AG04449 (cell line): ENCODE measurements around the gene SLC13A2.

Experiments used
- CTCF ChIA-PET: fragments of 350-600 bp; formaldehyde crosslinking; extraction: SDS; loops from one replicate; lab custom pipeline; 2021; ENCODE audit warnings: antibody characterized with exemption; lab: Yijun Ruan, JAX
- POLR2A ChIA-PET: fragments of 400-600, 350-600 bp; formaldehyde crosslinking; extraction: SDS; loops from one replicate; lab custom pipeline; 2020; ENCODE audit warnings: antibody characterized with exemption, inconsistent platforms; lab: Yijun Ruan, JAX
- DNase-seq: peaks from one replicate; pipeline ENCODE4 v3.0.0-alpha.2; 2010; ENCODE audit warnings: low read depth, low spot score
- H3K4me3 ChIP-seq: 2 replicates; pipeline ENCODE4 v1.5.1; 2011; ENCODE audit warnings: low read depth, mild to moderate bottlenecking, control low read depth, low read length
- TF ChIP-seq, protein P1 (sequence below): IDR thresholded peaks from one replicate; pipeline ENCODE4 v1.5.1; 2011; ENCODE audit warnings: mild to moderate bottlenecking, moderate library complexity, low read length, control low read depth, inconsistent platforms; ENCODE audit not compliant: insufficient read depth; ENCODE audit errors: missing control alignments

SLC13A2 gene

DNA sequence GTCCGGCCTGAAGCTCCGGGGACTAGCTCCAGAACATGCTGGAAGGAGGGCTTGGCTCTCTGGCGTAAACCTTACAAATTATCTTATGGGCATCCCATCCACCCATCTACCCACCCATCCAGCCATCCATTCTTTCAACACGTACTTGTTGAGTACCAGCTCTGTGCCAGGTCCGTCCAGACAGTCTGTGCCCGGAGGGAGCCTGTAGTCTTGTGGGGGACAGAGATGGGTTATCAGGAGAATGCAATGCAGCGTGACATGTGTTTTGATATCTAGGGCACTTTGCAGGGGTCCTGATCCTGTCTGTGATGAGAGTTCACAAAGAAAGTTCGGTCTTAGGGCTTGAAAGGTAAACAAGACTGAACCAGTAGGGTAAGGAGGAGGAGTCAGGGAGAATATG lies 4.1 kb upstream of the SLC13A2 start:
- ChIA-PET POLR2A (no interaction called here), CTCF (interaction anchor here (1.0 kb wide), 1 partner anchor 143 kb away, joined by 3 read pairs; no protein-coding TSS in a partner anchor)
- no peak overlapping the region for H3K4me3 ChIP-seq
- DNase-seq: no peak
- TF ChIP-seq, protein P1, sequence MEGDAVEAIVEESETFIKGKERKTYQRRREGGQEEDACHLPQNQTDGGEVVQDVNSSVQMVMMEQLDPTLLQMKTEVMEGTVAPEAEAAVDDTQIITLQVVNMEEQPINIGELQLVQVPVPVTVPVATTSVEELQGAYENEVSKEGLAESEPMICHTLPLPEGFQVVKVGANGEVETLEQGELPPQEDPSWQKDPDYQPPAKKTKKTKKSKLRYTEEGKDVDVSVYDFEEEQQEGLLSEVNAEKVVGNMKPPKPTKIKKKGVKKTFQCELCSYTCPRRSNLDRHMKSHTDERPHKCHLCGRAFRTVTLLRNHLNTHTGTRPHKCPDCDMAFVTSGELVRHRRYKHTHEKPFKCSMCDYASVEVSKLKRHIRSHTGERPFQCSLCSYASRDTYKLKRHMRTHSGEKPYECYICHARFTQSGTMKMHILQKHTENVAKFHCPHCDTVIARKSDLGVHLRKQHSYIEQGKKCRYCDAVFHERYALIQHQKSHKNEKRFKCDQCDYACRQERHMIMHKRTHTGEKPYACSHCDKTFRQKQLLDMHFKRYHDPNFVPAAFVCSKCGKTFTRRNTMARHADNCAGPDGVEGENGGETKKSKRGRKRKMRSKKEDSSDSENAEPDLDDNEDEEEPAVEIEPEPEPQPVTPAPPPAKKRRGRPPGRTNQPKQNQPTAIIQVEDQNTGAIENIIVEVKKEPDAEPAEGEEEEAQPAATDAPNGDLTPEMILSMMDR: no peak

DNA sequence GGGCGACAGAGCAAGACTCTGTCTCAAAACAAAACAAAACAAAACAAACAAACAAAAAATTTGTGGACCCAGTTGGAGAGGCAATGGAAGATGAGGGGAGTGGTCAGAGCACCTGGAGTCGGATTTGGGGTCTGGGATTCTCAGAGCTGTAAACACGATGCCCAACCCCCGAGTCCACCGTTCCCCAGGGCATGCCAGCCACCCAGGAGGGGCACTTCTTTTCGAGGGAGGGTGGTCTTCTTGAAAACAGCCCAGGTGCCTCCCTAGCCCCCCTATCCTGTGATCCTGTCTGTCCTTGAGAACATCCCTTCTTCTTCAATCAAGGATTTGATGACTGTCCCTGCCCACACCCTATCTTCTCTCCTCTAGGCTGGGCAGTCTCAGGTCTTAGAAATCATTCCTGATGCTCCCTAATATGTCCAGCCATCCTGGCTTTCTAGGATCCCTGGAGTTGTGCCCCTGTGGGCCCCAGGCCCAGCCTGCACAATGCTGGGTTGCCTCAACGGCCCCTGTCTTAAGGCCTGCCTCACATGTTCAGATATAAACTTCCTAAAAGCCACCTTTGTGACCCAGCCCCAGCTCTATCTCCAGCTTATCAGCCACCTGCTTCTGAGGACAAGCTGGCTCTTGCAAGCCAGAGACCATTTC lies 3.1 kb upstream of the SLC13A2 start:
- CTCF ChIA-PET: no interaction called here
- no peak for DNase-seq
- POLR2A ChIA-PET: no interaction called here
- no peak overlapping the region for H3K4me3 ChIP-seq
- TF ChIP-seq, protein P1: no peak

DNA sequence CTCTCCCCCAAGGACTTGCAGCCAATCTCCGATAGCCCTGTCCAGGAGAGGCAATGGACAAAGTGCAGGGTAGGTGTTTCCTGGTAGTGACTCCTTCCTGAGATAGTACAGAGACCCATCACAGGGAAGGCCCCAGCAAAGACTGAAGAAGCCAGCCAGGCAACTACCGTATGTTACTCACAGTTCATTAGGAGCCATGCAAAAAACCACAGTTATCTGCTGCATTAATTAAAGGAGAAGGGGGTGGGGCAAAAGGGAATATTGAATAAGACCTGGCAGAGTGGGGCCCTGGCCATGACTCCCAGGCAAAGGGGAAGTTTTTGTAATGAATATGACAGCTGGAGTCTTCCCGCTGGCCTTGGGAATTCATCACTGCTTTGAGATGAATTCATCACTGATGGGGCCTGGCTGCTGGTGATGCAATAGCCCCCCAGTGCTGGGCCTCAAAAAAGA lies 2.5 kb upstream of the SLC13A2 start:
- CTCF ChIA-PET: interaction anchor here (2.3 kb wide), 1 partner anchor 54 kb away, joined by 7 read pairs; no protein-coding TSS in a partner anchor
- DNase-seq: no peak
- no peak overlapping the region for H3K4me3 ChIP-seq
- POLR2A ChIA-PET: no interaction called here
- TF ChIP-seq, protein P1: no peak

DNA sequence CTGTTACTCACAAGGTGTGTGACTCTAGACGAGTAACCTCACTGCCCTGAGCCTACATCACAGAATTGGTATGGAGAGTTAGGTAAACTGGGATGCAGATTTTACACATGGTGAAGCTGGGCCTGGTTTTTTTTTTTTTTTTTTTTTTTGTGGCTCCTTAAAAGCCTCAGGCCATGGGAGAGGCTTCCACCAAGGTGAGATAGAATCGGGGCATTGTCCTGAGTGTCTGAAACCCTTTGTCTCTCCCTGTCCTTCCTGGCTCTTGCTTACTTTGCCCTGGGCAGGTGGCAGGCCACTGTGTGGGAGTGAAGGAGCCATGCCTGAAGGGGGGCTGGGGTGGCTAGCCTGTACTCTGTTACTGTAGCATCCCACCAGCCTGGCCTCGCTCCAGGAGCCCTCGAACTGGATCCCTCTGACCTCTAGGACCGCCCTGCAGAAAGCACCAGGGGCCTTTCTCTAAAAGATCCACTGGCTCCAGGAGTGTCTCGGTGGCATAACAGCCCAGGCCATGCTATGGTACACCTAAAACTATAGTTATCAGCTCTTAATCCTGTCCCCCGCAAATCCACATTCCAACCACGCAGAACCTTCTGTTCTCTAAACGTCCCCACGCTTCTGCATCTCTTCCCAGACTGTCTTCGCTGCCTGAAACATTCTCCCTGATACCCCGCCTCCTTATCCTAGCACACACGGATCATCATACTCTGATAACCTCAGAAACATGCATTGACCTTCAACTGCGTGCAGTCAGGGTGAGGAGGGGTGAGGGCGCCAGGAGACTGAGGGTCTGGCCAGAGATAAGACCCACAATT lies 1.7 kb upstream of the SLC13A2 start:
- ChIA-PET CTCF (interaction anchor here (2.3 kb wide), 1 partner anchor 55 kb away, joined by 7 read pairs; no protein-coding TSS in a partner anchor), POLR2A (no interaction called here)
- no peak overlapping the region for H3K4me3 ChIP-seq
- no peak for DNase-seq
- TF ChIP-seq, protein P1: no peak

DNA sequence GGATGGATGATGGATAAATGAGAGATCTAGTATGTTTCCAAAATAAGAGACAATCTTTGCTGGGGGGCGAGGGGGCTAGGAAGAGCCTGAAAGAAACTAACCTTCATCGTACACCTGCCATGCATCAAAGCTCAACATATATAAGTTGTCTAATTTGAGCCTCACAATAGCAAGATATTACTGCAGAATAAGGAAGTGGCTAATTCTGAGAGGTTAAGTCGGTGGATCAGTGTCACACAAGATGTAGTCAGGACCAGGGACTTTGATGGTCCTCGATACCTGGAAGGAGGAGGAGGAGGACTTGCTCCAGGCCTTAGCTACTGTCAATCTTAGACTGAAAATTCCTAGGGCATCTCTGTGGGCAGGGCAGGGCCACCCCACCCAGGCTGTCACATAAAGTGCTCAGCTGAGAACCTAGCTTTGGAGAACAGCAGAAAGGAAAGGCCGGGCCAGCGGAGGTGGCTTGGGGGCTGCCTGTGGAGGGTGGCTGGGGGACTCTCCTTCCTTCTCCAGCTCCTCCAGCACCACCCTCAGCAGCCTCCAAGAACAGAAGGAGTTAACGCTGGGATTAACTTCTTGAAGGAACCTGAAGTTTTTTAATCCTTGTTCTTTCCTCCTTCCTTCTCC lies 460 bp upstream of the SLC13A2 start:
- TF ChIP-seq, protein P1: no peak
- ChIA-PET CTCF (interaction anchor here (0.9 to 2.3 kb wide), 2 partner anchors 22 to 56 kb away, joined by 3 to 7 read pairs; no protein-coding TSS in a partner anchor), POLR2A (no interaction called here)
- no peak for DNase-seq
- H3K4me3 ChIP-seq: no peak overlapping the region

DNA sequence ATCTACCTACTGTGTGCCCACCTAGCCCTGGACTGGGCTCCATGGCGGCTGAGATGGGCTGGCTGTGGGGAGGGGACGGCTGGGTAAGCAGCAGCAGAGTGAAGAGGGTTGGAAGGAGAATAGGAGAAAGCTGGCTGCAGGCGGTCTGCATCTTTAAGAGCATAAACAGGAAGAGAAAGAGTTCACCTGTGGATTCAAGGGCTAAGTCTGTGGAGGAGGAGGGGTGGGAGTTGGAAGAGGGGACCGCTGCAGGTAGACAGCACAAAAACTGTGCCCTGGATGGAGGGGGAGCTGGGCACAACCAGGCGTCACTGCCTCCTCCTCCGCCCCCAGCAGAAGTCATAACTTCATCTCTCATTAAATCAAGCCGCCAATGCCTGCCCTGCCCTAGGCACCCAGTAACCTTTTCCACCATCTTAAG lies 677 bp downstream of the SLC13A2 start:
- POLR2A ChIA-PET: no interaction called here
- CTCF ChIA-PET: no interaction called here
- TF ChIP-seq, protein P1: no peak
- no peak for DNase-seq
- no peak overlapping the region for H3K4me3 ChIP-seq
